Psoas muscle (tissue), 8 donors: ENCODE data around the gene IRF9. TPM values are rescaled to one million over a fixed set of nuclear protein-coding genes. Genes with fewer than 3 reads are reported as not detected.
A peak's percentile ranks its signal among the peaks of the same experiment; 100 is the strongest.

ENCODE experiments used
- ATAC-seq, 4 donors: fragments of 200-7000 bp; cut with Tn5 transposase; one replicate each; pipeline ENCODE4 v1.9.1; 2020; ENCODE audit warnings: moderate library complexity in 3 of 4, mild to moderate bottlenecking in 2 of 4
- DNase-seq, 2 donors: peaks; one replicate each; pipeline ENCODE4 v3.0.0-alpha.2; 2020
- H3K27ac ChIP-seq: fragments of 200-600 bp; one replicate; pipeline ENCODE4 v1.8.0; 2022
- H3K27me3 ChIP-seq, 3 donors: fragments of 200-600 bp in 1 of 3; one replicate each; pipeline versions ENCODE4 v1.6.1 to v1.8.0; 2013 to 2022; ENCODE audit warnings: low read length in 2 of 3, mild to moderate bottlenecking in 2 of 3, moderate library complexity in 1 of 3; ENCODE audit not compliant: insufficient read depth in 3 of 3
- H3K36me3 ChIP-seq, 2 donors: fragments of 200-600 bp in 1 of 2; one replicate each; pipeline versions ENCODE4 v1.6.1 to v1.8.0; 2013 to 2022; ENCODE audit warnings: low read depth in 1 of 2, mild to moderate bottlenecking in 1 of 2, moderate library complexity in 1 of 2; ENCODE audit not compliant: insufficient read depth in 1 of 2
- H3K4me1 ChIP-seq: fragments of 200-600 bp; one replicate; pipeline ENCODE4 v1.8.0; 2022
- H3K4me3 ChIP-seq: fragments of 200-600 bp; one replicate; pipeline ENCODE4 v1.8.0; 2022; ENCODE audit warnings: mild to moderate bottlenecking
- H3K9me3 ChIP-seq: fragments of 200-600 bp; one replicate; pipeline ENCODE4 v1.8.0; 2022
- WGBS, 3 donors: extraction: QIAGEN DNeasy Blood & Tissue Kit; methylation state at CpG; one replicate each; pipeline versions ENCODE4 v1.1.6 to v1.1.7; 2013; 5-methylcytosine and 5-hydroxymethylcytosine counted together
- intact Hi-C, 2 donors: fragments of 100-400 bp; cut with DNase I; formaldehyde crosslinking; loops; one replicate each; pipeline versions ENCODE4 v1.11.0 to v1.14.2; 2022
- polyA plus RNA-seq, 3 donors: library from polyadenylated mRNA; stranded (reverse); fragments of 200-250 nt; gene quantifications; one replicate each; pipeline ENCODE4 v1.2.3, GENCODE V29; 2013
- total RNA-seq, 4 donors: library from RNA; stranded (reverse); fragmentation: NEBNext Ultra II Directional in 2 of 4; extraction: Animal tissue kit (Norgen Biotek cat#: 25700) in 2 of 4; gene quantifications; one replicate each; pipeline versions ENCODE4 v1.2.1 to v1.2.4, GENCODE V29; 2021 to 2023
- TF ChIP-seq, protein P1 (sequence below): fragments of 200-600 bp; IDR thresholded peaks from one replicate; pipeline ENCODE4 v1.8.0; 2022; ENCODE audit warnings: antibody characterized with exemption
- donor health status: healthy with polysubstance abuse.
- donor health status: DM: no; HTN: no; CAD: no; lungs with moderate emphysema.
- donor health status: Bipolar disorder and iron deficiency.
- donor health status: healthy.
- donor health status: DM: yes; HTN: yes; CAD: no.
- donor health status: DM: no; HTN: no; CAD: no.
- donor health status: DM: no; HTN: no; CAD: no.
- donor health status: DM: yes; HTN: yes; CAD: no.

The IRF9 gene
- total and polyA plus RNA-seq, 7 donors = 7.9 to 21.6 (median 14.2) TPM

DNA sequence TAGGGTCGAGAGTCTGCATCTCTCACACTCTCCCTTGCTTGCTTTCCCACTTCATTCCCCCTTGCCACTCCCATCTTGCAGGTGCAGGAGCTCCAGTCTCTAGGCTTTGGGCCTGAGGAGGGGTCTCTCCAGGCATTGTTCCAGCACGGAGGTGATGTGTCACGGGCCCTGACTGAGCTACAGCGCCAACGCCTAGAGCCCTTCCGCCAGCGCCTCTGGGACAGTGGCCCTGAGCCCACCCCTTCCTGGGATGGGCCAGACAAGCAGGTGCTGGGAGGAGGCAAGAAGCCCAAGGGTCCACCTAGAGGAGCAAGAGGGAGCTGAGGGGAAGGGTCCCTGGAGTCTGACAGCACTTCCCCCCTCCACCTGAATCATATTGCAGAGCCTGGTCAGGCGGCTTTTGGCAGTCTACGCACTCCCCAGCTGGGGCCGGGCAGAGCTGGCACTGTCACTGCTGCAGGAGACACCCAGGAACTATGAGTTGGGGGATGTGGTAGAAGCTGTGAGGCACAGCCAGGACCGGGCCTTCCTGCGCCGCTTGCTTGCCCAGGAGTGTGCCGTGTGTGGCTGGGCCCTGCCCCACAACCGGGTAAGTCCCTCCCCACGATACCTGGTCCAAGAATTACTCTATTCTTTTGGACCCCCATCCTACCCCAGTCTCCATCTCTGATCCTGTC is 9.5 kb upstream of the IRF9 start:
- Histone ChIP-seq H3K4me3 (no peak overlapping the region), H3K4me1 (peaks cover 8% of the 10 kb centered on the region), H3K36me3 (peaks cover 3 to 80% of the 10 kb centered on the region in 2 donors), H3K9me3 (no peaks in the 10 kb centered on the region), H3K27me3 (no peaks in the 10 kb centered on the region), H3K27ac (no peak overlapping the region)
- ATAC-seq (no peak), DNase-seq (peak in 1 of 2 donors; percentile 49)
- intact Hi-C loops = no loop called here
- WGBS, 3 donors = 88 to 91% (median 90%) methylated on average over 15 to 16 of the region's 16 CpGs
- TF ChIP-seq, protein P1, sequence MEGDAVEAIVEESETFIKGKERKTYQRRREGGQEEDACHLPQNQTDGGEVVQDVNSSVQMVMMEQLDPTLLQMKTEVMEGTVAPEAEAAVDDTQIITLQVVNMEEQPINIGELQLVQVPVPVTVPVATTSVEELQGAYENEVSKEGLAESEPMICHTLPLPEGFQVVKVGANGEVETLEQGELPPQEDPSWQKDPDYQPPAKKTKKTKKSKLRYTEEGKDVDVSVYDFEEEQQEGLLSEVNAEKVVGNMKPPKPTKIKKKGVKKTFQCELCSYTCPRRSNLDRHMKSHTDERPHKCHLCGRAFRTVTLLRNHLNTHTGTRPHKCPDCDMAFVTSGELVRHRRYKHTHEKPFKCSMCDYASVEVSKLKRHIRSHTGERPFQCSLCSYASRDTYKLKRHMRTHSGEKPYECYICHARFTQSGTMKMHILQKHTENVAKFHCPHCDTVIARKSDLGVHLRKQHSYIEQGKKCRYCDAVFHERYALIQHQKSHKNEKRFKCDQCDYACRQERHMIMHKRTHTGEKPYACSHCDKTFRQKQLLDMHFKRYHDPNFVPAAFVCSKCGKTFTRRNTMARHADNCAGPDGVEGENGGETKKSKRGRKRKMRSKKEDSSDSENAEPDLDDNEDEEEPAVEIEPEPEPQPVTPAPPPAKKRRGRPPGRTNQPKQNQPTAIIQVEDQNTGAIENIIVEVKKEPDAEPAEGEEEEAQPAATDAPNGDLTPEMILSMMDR = no peak

GRCh38 chr14:24155100-24155499 is 6.0 kb upstream of the IRF9 start:
- ATAC-seq (no peak), DNase-seq (peak in 1 of 2 donors; percentile 44)
- intact Hi-C loops = no loop called here
- H3K4me1 ChIP-seq = no peaks in the 10 kb centered on the region
- no peak overlapping the region for H3K27ac ChIP-seq
- no peaks in the 10 kb centered on the region for H3K9me3 ChIP-seq
- TF ChIP-seq, protein P1 = no peak
- H3K27me3 ChIP-seq = no peaks in the 10 kb centered on the region
- H3K4me3 ChIP-seq = no peak overlapping the region
- H3K36me3 ChIP-seq = peaks cover 3 to 89% of the 10 kb centered on the region in 2 donors
- 92 to 95% (median 94%) methylated on average over 10 of the region's 10 CpGs for WGBS, 3 donors

GRCh38 chr14:24156840-24157239 is 4.2 kb upstream of the IRF9 start:
- Histone ChIP-seq H3K4me3 (no peak overlapping the region), H3K36me3 (peaks cover 3 to 80% of the 10 kb centered on the region in 2 donors), H3K4me1 (peaks cover 12% of the 10 kb centered on the region), H3K9me3 (no peaks in the 10 kb centered on the region), H3K27me3 (no peaks in the 10 kb centered on the region), H3K27ac (no peak overlapping the region)
- intact Hi-C loops = no loop called here
- DNase-seq (no peak), ATAC-seq (no peak)
- TF ChIP-seq, protein P1 = no peak
- WGBS, 3 donors = 89 to 93% (median 91%) methylated on average over 1 of the region's 1 CpG

DNA sequence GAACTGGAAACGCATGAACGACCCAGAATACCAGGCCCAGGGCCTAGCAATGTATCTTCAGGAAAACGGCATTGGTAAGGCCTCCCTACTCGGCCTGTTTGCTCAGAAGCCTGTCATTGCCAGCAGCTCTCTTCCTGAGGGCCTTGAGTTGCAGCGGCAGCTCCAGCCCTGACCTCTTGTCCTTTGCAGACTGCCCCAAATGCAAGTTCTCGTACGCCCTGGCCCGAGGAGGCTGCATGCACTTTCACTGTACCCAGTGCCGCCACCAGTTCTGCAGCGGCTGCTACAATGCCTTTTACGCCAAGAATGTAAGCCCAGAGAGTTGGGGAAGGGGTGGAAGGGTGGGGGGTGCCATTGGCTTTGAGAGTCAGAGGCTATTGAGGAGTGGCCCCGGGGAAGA is 3.7 kb upstream of the IRF9 start:
- intact Hi-C loops = no loop called here
- Histone ChIP-seq H3K9me3 (no peaks in the 10 kb centered on the region), H3K36me3 (peaks cover 3 to 75% of the 10 kb centered on the region in 2 donors), H3K27ac (no peak overlapping the region), H3K4me3 (no peak overlapping the region), H3K27me3 (no peaks in the 10 kb centered on the region), H3K4me1 (peaks cover 16% of the 10 kb centered on the region)
- ATAC-seq (no peak), DNase-seq (peak in 1 of 2 donors; percentile 16)
- 90 to 93% (median 92%) methylated on average over 12 of the region's 12 CpGs for WGBS, 3 donors
- TF ChIP-seq, protein P1 = no peak
